ENCODE data around the gene SOX12.

DNA sequence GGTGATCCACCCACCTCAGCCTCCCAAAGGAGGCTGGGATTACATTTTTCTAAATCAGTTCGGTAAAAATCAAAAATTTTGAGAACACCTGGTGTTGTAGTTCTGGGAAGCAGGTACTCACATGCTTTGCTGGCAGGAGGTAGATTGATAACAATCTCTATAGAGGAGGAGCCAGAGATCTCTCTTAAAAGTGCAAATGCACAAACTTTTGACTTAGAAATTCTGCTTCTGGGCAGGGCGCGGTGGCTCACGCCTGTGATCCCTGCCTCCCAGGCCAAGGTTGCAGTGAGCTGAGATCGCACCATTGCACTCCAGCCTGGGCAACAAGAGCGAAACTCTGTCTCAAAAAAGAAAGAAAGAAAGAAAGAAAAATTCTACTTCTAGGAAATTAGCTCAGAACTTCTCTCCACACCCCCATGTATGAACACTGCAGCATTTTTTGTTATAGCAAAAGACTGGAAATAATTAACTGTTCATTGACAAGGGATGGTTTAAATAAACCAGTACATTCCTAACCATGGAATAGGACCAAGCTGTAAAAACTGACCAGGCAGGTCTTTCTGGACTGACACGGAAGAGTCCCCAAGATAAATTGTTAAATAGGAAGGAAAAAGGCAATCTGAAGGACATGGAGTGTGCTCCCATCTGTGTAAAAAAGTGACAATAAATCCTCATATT is 40.8 kb downstream of the SOX12 start:
- TF ChIP-seq, protein P1, sequence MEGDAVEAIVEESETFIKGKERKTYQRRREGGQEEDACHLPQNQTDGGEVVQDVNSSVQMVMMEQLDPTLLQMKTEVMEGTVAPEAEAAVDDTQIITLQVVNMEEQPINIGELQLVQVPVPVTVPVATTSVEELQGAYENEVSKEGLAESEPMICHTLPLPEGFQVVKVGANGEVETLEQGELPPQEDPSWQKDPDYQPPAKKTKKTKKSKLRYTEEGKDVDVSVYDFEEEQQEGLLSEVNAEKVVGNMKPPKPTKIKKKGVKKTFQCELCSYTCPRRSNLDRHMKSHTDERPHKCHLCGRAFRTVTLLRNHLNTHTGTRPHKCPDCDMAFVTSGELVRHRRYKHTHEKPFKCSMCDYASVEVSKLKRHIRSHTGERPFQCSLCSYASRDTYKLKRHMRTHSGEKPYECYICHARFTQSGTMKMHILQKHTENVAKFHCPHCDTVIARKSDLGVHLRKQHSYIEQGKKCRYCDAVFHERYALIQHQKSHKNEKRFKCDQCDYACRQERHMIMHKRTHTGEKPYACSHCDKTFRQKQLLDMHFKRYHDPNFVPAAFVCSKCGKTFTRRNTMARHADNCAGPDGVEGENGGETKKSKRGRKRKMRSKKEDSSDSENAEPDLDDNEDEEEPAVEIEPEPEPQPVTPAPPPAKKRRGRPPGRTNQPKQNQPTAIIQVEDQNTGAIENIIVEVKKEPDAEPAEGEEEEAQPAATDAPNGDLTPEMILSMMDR (IDR thresholded peaks at IDR 0.05): no peak
- TF ChIP-seq POLR2A (IDR thresholded peaks at IDR 0.05): no peak

Data from lower leg skin (tissue), 3 donors.